ENCODE results near the gene CRACDL. TPM values are rescaled to one million over a fixed set of nuclear protein-coding genes. Genes with fewer than 3 reads are reported as not detected.

The CRACDL gene
- total RNA-seq, 1 experiment from 2014 or later: 1.1 TPM

DNA sequence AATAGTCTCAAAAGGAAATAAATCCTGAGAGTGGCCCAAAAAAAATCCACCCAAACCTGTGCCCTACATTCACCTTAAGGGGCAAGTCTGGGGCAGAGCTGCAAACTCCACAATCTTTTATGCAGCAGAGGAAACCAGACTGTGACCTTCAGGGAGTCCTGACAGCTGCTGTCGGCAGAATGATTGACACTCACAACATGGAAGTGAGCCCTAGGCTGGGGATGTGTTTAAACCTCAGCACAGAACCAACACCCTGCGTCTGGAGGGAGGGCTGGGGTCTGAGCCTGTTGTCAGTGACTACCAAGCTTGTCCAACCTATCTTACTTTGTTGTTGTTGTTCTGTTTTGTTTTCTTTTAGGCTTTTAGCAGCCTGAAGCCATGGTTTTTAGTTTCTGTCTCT is 39.6 kb downstream of the CRACDL start:
- Mint-ChIP-seq H3K4me1 (ENCODE audit: low read depth, unreplicated experiment) (peaks cover 6% of the 10 kb centered on the region), H3K27ac (ENCODE audit: unreplicated experiment) (no peak overlapping the region), H3K4me3 (ENCODE audit: unreplicated experiment) (no peak overlapping the region), H3K27me3 (ENCODE audit: insufficient read depth, unreplicated experiment) (peaks cover 2% of the 10 kb centered on the region), H3K9me3 (ENCODE audit: unreplicated experiment) (no peaks in the 10 kb centered on the region), H3K36me3 (ENCODE audit: insufficient read depth, unreplicated experiment) (no peaks in the 10 kb centered on the region)
- Histone ChIP-seq H3K27me3 (replicated peaks; ENCODE audit: control insufficient read depth, insufficient read depth, low read length) (no peaks in the 10 kb centered on the region), H3K4me1 (no peaks in the 10 kb centered on the region), H3K4me3 (ENCODE audit: low read depth, low read length) (no peak overlapping the region), H3K9me3 (no peaks in the 10 kb centered on the region), H3K36me3 (ENCODE audit: control insufficient read depth, insufficient read depth, low read length) (no peaks in the 10 kb centered on the region)
- no peak for DNase-seq
- TF ChIP-seq, protein P1, sequence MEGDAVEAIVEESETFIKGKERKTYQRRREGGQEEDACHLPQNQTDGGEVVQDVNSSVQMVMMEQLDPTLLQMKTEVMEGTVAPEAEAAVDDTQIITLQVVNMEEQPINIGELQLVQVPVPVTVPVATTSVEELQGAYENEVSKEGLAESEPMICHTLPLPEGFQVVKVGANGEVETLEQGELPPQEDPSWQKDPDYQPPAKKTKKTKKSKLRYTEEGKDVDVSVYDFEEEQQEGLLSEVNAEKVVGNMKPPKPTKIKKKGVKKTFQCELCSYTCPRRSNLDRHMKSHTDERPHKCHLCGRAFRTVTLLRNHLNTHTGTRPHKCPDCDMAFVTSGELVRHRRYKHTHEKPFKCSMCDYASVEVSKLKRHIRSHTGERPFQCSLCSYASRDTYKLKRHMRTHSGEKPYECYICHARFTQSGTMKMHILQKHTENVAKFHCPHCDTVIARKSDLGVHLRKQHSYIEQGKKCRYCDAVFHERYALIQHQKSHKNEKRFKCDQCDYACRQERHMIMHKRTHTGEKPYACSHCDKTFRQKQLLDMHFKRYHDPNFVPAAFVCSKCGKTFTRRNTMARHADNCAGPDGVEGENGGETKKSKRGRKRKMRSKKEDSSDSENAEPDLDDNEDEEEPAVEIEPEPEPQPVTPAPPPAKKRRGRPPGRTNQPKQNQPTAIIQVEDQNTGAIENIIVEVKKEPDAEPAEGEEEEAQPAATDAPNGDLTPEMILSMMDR (IDR thresholded peaks at IDR 0.05; ENCODE audit: insufficient read depth in 1 of 2, low read depth in 1 of 2, low read length in 1 of 2, severe bottlenecking in 1 of 2, unreplicated experiment in 1 of 2): no peak
- intact Hi-C loops (cut with micrococcal nuclease; ENCODE audit: unreplicated experiment): no loop called here
- no TSS peak for BruUV-seq (replicated peaks)
- CTCF ChIA-PET: no interaction called here
- POLR2A ChIA-PET: no interaction called here

DNA sequence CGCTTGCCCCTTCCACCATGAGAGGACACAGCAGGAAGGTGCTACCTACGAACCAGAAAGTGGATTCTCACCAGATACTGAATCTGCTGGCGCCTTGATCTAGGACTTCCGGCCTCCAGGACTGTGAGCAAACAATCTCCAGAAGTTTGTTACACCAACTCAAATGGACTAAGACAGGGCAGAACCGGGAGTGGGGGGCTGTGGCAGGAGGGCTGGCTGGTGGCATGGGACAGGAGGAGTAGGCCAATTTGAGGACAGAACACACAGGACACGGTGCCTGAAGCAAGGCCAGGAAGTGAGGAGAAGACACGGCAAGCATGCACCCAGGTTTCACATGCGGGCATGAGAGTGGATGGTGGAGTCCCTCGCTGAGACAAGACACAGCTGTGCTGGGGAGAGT is 40.1 kb downstream of the CRACDL start:
- H3K27ac Mint-ChIP-seq (ENCODE audit: unreplicated experiment): no peak overlapping the region

DNA sequence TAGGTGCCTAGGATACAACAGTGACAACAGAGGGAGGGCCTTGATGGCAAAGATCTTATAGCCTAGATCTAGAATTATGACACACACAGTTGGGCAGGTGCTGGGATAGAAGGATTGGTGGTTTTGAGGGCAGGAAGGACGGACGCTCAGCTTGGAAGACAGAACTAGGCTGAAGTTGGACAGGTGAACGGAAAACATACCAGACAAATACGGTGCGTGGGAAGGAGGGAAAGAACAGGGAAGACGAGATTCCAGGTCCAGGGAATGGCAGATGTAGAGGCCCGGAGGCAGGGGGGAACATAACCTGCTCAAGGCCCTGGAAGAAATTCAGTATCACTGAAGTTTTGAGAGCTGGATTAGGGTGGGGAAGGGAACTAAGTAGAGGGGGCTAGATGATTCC is 40.8 kb downstream of the CRACDL start:
- no peak overlapping the region for H3K4me3 ChIP-seq (ENCODE audit: low read depth, low read length)
- Mint-ChIP-seq H3K36me3 (ENCODE audit: insufficient read depth, unreplicated experiment) (no peaks in the 10 kb centered on the region), H3K27me3 (ENCODE audit: insufficient read depth, unreplicated experiment) (peaks cover 2% of the 10 kb centered on the region), H3K27ac (ENCODE audit: unreplicated experiment) (no peak overlapping the region), H3K4me3 (ENCODE audit: unreplicated experiment) (no peak overlapping the region), H3K4me1 (ENCODE audit: low read depth, unreplicated experiment) (peaks cover 6% of the 10 kb centered on the region), H3K9me3 (ENCODE audit: unreplicated experiment) (no peaks in the 10 kb centered on the region)
- POLR2A ChIA-PET: no interaction called here
- intact Hi-C loops (cut with micrococcal nuclease; ENCODE audit: unreplicated experiment): no loop called here
- BruUV-seq (replicated peaks): no TSS peak
- TF ChIP-seq, protein P1 (IDR thresholded peaks at IDR 0.05; ENCODE audit: insufficient read depth in 1 of 2, low read depth in 1 of 2, low read length in 1 of 2, severe bottlenecking in 1 of 2, unreplicated experiment in 1 of 2): no peak
- no peaks in the 10 kb centered on the region for H3K4me1 ChIP-seq
- no peaks in the 10 kb centered on the region for H3K36me3 ChIP-seq (ENCODE audit: control insufficient read depth, insufficient read depth, low read length)
- CTCF ChIA-PET: interaction anchor here (1.2 kb wide), 1 partner anchor 246 kb away, joined by 3 read pairs; no protein-coding TSS in a partner anchor
- H3K27me3 ChIP-seq (replicated peaks; ENCODE audit: control insufficient read depth, insufficient read depth, low read length): no peaks in the 10 kb centered on the region
- no peak for DNase-seq
- H3K9me3 ChIP-seq: no peaks in the 10 kb centered on the region

More for the DNA sequence above, 40.1 kb downstream of the CRACDL start:
- DNase-seq: no peak
- no peaks in the 10 kb centered on the region for H3K36me3 ChIP-seq (ENCODE audit: control insufficient read depth, insufficient read depth, low read length)
- TF ChIP-seq, protein P1 (IDR thresholded peaks at IDR 0.05; ENCODE audit: insufficient read depth in 1 of 2, low read depth in 1 of 2, low read length in 1 of 2, severe bottlenecking in 1 of 2, unreplicated experiment in 1 of 2): no peak
- ChIA-PET CTCF (no interaction called here), POLR2A (no interaction called here)
- no peaks in the 10 kb centered on the region for H3K9me3 Mint-ChIP-seq (ENCODE audit: unreplicated experiment)
- H3K36me3 Mint-ChIP-seq (ENCODE audit: insufficient read depth, unreplicated experiment): no peaks in the 10 kb centered on the region
- intact Hi-C loops (cut with micrococcal nuclease; ENCODE audit: unreplicated experiment): no loop called here
- BruUV-seq (replicated peaks): no TSS peak
- no peaks in the 10 kb centered on the region for H3K4me1 ChIP-seq
- H3K27me3 Mint-ChIP-seq (ENCODE audit: insufficient read depth, unreplicated experiment): peaks cover 2% of the 10 kb centered on the region
- no peak overlapping the region for H3K4me3 Mint-ChIP-seq (ENCODE audit: unreplicated experiment)
- H3K27me3 ChIP-seq (replicated peaks; ENCODE audit: control insufficient read depth, insufficient read depth, low read length): no peaks in the 10 kb centered on the region
- peaks cover 6% of the 10 kb centered on the region for H3K4me1 Mint-ChIP-seq (ENCODE audit: low read depth, unreplicated experiment)
- no peaks in the 10 kb centered on the region for H3K9me3 ChIP-seq
- H3K4me3 ChIP-seq (ENCODE audit: low read depth, low read length): no peak overlapping the region
